Skeletal muscle satellite cell (primary cell): Measurements from ENCODE around the gene TAS2R19.
"Not testable (repeated sequence)": the region's sequence is repeated elsewhere in the genome, so short reads cannot be mapped to it uniquely, and the experiment has no call there.

Source experiments
- H3K27me3 ChIP-seq: 2 replicates; pipeline ENCODE4 v1.7.0; 2013; ENCODE audit warnings: low read length; ENCODE audit not compliant: control insufficient read depth, insufficient read depth
- H3K36me3 ChIP-seq: 2 replicates; pipeline ENCODE4 v1.7.0; 2013; ENCODE audit warnings: mild to moderate bottlenecking, control low read depth, low read length; ENCODE audit not compliant: insufficient read depth
- H3K4me1 ChIP-seq: 2 replicates; pipeline ENCODE4 v1.7.0; 2013; ENCODE audit warnings: low read length; ENCODE audit not compliant: control insufficient read depth, insufficient read depth
- H3K4me2 ChIP-seq: 2 replicates; pipeline ENCODE4 v1.7.0; 2013; ENCODE audit warnings: mild to moderate bottlenecking, low read length
- H3K4me3 ChIP-seq: 2 replicates; pipeline ENCODE4 v1.7.0; 2013; ENCODE audit warnings: low read length
- H3K9ac ChIP-seq: 2 replicates; pipeline ENCODE4 v1.7.0; 2013; ENCODE audit warnings: mild to moderate bottlenecking, low read depth, low read length, moderate library complexity
- H3K9me3 ChIP-seq: replicated peaks from 2 replicates; pipeline ENCODE4 v1.7.0; 2013; ENCODE audit warnings: mild to moderate bottlenecking, control low read depth, low read length

The TAS2R19 gene

GRCh38 chr12:11040162-11040561, 17.7 kb upstream of the TAS2R19 start:
- no peaks in the 10 kb centered on the region for H3K4me1 ChIP-seq
- H3K9me3 ChIP-seq = no peaks in the 10 kb centered on the region
- H3K36me3 ChIP-seq = no peaks in the 10 kb centered on the region

GRCh38 chr12:11039171-11039570, 16.8 kb upstream of the TAS2R19 start:
- no peak overlapping the region for H3K9ac ChIP-seq

More at GRCh38 chr12:11040162-11040561, 17.7 kb upstream of the TAS2R19 start:
- Histone ChIP-seq H3K4me2 (no peak overlapping the region), H3K9ac (no peak overlapping the region), H3K4me3 (no peak overlapping the region), H3K27me3 (no peaks in the 10 kb centered on the region)

GRCh38 chr12:11033959-11034358, 11.5 kb upstream of the TAS2R19 start:
- not testable (repeated sequence) for H3K4me2 ChIP-seq, H3K4me3 ChIP-seq, H3K9me3 ChIP-seq, H3K27me3 ChIP-seq, H3K4me1 ChIP-seq, H3K36me3 ChIP-seq, H3K9ac ChIP-seq

More at GRCh38 chr12:11039171-11039570, 16.8 kb upstream of the TAS2R19 start:
- Histone ChIP-seq H3K4me3 (no peak overlapping the region), H3K4me1 (no peaks in the 10 kb centered on the region), H3K9me3 (no peaks in the 10 kb centered on the region), H3K27me3 (no peaks in the 10 kb centered on the region), H3K4me2 (no peak overlapping the region), H3K36me3 (no peaks in the 10 kb centered on the region)

- Histone ChIP-seq H3K4me3 (no peak within 1 kb of the TSS), H3K4me2 (no peak within 1 kb of the TSS), H3K36me3 (no peaks in the 10 kb centered on the region), H3K9ac (no peak within 1 kb of the TSS), H3K4me1 (no peaks in the 10 kb centered on the region), H3K27me3 (no peaks in the 10 kb centered on the region), H3K9me3 (no peaks in the 10 kb centered on the region)
Measured at GRCh38 chr12:11031307-11031706, 8.9 kb upstream of the TAS2R19 start, which contains the start of gene TAS2R31. Gene TAS2R31 (minus strand): TSS chr12:11031407. CDS start chr12:11031335, 72 bp downstream.

GRCh38 chr12:11026118-11026517, 3.7 kb upstream of the TAS2R19 start:
- Histone ChIP-seq H3K4me1 (no peaks in the 10 kb centered on the region), H3K9me3 (no peaks in the 10 kb centered on the region), H3K4me3 (no peak overlapping the region), H3K36me3 (no peaks in the 10 kb centered on the region), H3K9ac (no peak overlapping the region), H3K27me3 (no peaks in the 10 kb centered on the region), H3K4me2 (no peak overlapping the region)

GRCh38 chr12:11023387-11023786, 967 bp upstream of the TAS2R19 start:
- no peak overlapping the region for H3K4me2 ChIP-seq
- no peaks in the 10 kb centered on the region for H3K9me3 ChIP-seq
- H3K4me1 ChIP-seq = no peaks in the 10 kb centered on the region
- H3K36me3 ChIP-seq = no peaks in the 10 kb centered on the region
- H3K9ac ChIP-seq = no peak overlapping the region
- no peaks in the 10 kb centered on the region for H3K27me3 ChIP-seq
- H3K4me3 ChIP-seq = no peak overlapping the region

GRCh38 chr12:11016937-11017336, 5.5 kb downstream of the TAS2R19 start:
- Histone ChIP-seq H3K4me1 (no peaks in the 10 kb centered on the region), H3K4me2 (no peak overlapping the region), H3K4me3 (no peak overlapping the region), H3K27me3 (no peaks in the 10 kb centered on the region), H3K36me3 (no peaks in the 10 kb centered on the region), H3K9ac (no peak overlapping the region), H3K9me3 (no peaks in the 10 kb centered on the region)

- Histone ChIP-seq H3K4me3 (no peak overlapping the region), H3K4me2 (no peak overlapping the region), H3K36me3 (no peaks in the 10 kb centered on the region), H3K9me3 (no peaks in the 10 kb centered on the region), H3K9ac (no peak overlapping the region), H3K27me3 (no peaks in the 10 kb centered on the region), H3K4me1 (no peaks in the 10 kb centered on the region)
Measured at GRCh38 chr12:11015775-11016430, 6.5 kb downstream of the TAS2R19 start.

- no peaks in the 10 kb centered on the region for H3K4me1 ChIP-seq
- no peak overlapping the region for H3K9ac ChIP-seq
- no peaks in the 10 kb centered on the region for H3K27me3 ChIP-seq
- H3K4me2 ChIP-seq = no peak overlapping the region
- no peaks in the 10 kb centered on the region for H3K9me3 ChIP-seq
- no peak overlapping the region for H3K4me3 ChIP-seq
- H3K36me3 ChIP-seq = no peaks in the 10 kb centered on the region
Measured at GRCh38 chr12:11014234-11014633, 8.2 kb downstream of the TAS2R19 start.

GRCh38 chr12:11007608-11008007, 14.8 kb downstream of the TAS2R19 start:
- no peaks in the 10 kb centered on the region for H3K27me3 ChIP-seq
- no peaks in the 10 kb centered on the region for H3K9me3 ChIP-seq
- no peak overlapping the region for H3K4me3 ChIP-seq
- no peaks in the 10 kb centered on the region for H3K4me1 ChIP-seq
- no peak overlapping the region for H3K9ac ChIP-seq
- H3K4me2 ChIP-seq = no peak overlapping the region
- H3K36me3 ChIP-seq = no peaks in the 10 kb centered on the region

- Histone ChIP-seq H3K36me3 (peaks cover 4% of the 10 kb centered on the region), H3K4me1 (no peaks in the 10 kb centered on the region)
Measured at GRCh38 chr12:10998204-10998603, 24.2 kb downstream of the TAS2R19 start, which contains the start of gene TAS2R20. Gene TAS2R20 (minus strand): TSS chr12:10998304. CDS start chr12:10997875, 429 bp downstream.

GRCh38 chr12:10994307-10994706, 28.1 kb downstream of the TAS2R19 start:
- H3K9ac ChIP-seq = no peak overlapping the region
- no peaks in the 10 kb centered on the region for H3K4me1 ChIP-seq
- no peaks in the 10 kb centered on the region for H3K27me3 ChIP-seq
- H3K9me3 ChIP-seq = no peaks in the 10 kb centered on the region
- no peaks in the 10 kb centered on the region for H3K36me3 ChIP-seq
- H3K4me2 ChIP-seq = no peak overlapping the region
- H3K4me3 ChIP-seq = no peak overlapping the region

More at GRCh38 chr12:10998204-10998603, 24.2 kb downstream of the TAS2R19 start, which contains the start of gene TAS2R20:
- Histone ChIP-seq H3K9me3 (no peaks in the 10 kb centered on the region), H3K9ac (no peak within 1 kb of the TSS), H3K4me3 (no peak within 1 kb of the TSS), H3K27me3 (no peaks in the 10 kb centered on the region), H3K4me2 (no peak within 1 kb of the TSS)
